HepG2 (cell line): Measurements from ENCODE around the gene MRGPRE. TPM values are rescaled to one million over a fixed set of nuclear protein-coding genes. Genes with fewer than 3 reads are reported as not detected.

Experiments used
- ATAC-seq: fragments of 200-7000 bp; cut with Tn5 transposase; 3 replicates; pipeline ENCODE4 v1.9.1; 2020; ENCODE audit warnings: mild to moderate bottlenecking, moderate library complexity
- BruUV-seq: library from RNA; stranded (reverse); fragments of 400-500 nt; replicated peaks from 2 replicates; lab custom pipeline; 2021; lab: Mats Ljungman, UMichigan
- CTCF ChIA-PET: fragments of 300-600 bp; formaldehyde crosslinking; extraction: SDS; loops from one replicate; lab custom pipeline; 2021; ENCODE audit warnings: low total read pairs, inconsistent platforms, low intra/inter-chr PET ratio; lab: Yijun Ruan, JAX
- POLR2A ChIA-PET: fragments of 350-600 bp; sonication (Branson Sonifier 250); formaldehyde crosslinking; loops from one replicate; lab custom pipeline; 2020; ENCODE audit warnings: antibody characterized with exemption, inconsistent platforms; lab: Yijun Ruan, JAX
- DNase-seq: peaks from one replicate; pipeline ENCODE4 v3.0.0-alpha.2; 2015; ENCODE audit warnings: low spot score
- FAIRE-seq: peaks from 3 replicates; lab custom pipeline; 2011; peaks lifted over from hg19 to GRCh38; lab: Jason Lieb, UNC
- H2AFZ ChIP-seq: one replicate; pipeline ENCODE4 v1.6.1; 2011; ENCODE audit warnings: low read length, inconsistent platforms
- H3K27ac ChIP-seq: fragments of 300-600 bp; 3 replicates; pipeline ENCODE4 v1.8.0; 2011; ENCODE audit warnings: mixed run types, mild to moderate bottlenecking, mixed read lengths, low read length, inconsistent platforms; ENCODE audit not compliant: insufficient read depth; ENCODE audit errors: extremely low read length
- H3K27me3 ChIP-seq, 2 experiments: fragments of 200-600 bp in 1 of 2; 2 replicates in 1 of 2; 3 replicates in 1 of 2; pipeline versions ENCODE4 v1.6.0 to v1.8.0; 2011; ENCODE audit warnings: low read length in 2 of 2, mild to moderate bottlenecking in 2 of 2, moderate library complexity in 2 of 2, inconsistent platforms in 1 of 2; ENCODE audit not compliant: insufficient read depth in 2 of 2, control insufficient read depth in 1 of 2
- H3K36me3 ChIP-seq, 2 experiments: fragments of 200-600 bp in 1 of 2; replicated peaks in 1 of 2; 2 replicates in 1 of 2; 3 replicates in 1 of 2; pipeline versions ENCODE4 v1.5.1 to v1.8.0; 2011; ENCODE audit warnings: low read length in 2 of 2, inconsistent platforms in 1 of 2; ENCODE audit not compliant: insufficient read depth in 2 of 2, control insufficient read depth in 1 of 2
- H3K4me1 ChIP-seq: 2 replicates; pipeline ENCODE4 v1.5.1; 2012; ENCODE audit warnings: low read length, inconsistent platforms; ENCODE audit not compliant: insufficient read depth
- H3K4me2 ChIP-seq: 2 replicates; pipeline ENCODE4 v1.6.0; 2011; ENCODE audit warnings: low read depth, low read length, inconsistent platforms
- H3K4me3 ChIP-seq, 3 experiments: fragments of 200-600 bp in 1 of 3; sonication (generic), shearing (Covaris generic) in 1 of 3; replicated peaks in 1 of 3; 2 replicates each; pipeline ENCODE4 v1.5.1; 2011 to 2016; ENCODE audit warnings: low read length in 3 of 3, inconsistent platforms in 2 of 3, low read depth in 2 of 3, mild to moderate bottlenecking in 2 of 3, control low read depth in 1 of 3, mixed read lengths in 1 of 3; ENCODE audit not compliant: insufficient read depth in 1 of 3
- H3K79me2 ChIP-seq: one replicate; pipeline ENCODE4 v1.6.1; 2011; ENCODE audit warnings: low read length, inconsistent platforms; ENCODE audit not compliant: insufficient read depth
- H3K9ac ChIP-seq: 2 replicates; pipeline ENCODE4 v1.6.0; 2011; ENCODE audit warnings: mild to moderate bottlenecking, low read depth, low read length, inconsistent platforms; ENCODE audit not compliant: insufficient read depth
- H3K9me3 ChIP-seq: 2 replicates; pipeline ENCODE4 v1.5.1; 2012; ENCODE audit warnings: mild to moderate bottlenecking, low read length
- H4K20me1 ChIP-seq: 2 replicates; pipeline ENCODE4 v1.6.0; 2011; ENCODE audit warnings: inconsistent platforms, mild to moderate bottlenecking, low read length, moderate library complexity; ENCODE audit not compliant: insufficient read depth
- CHCHD3 ChIP-seq: sonication (generic); formaldehyde crosslinking; IDR thresholded peaks from 2 replicates; pipeline ENCODE4 v1.8.0; 2022; ENCODE audit warnings: mild to moderate bottlenecking, missing genetic modification reagents, moderate library complexity
- GFI1 ChIP-seq: sonication (generic); formaldehyde crosslinking; IDR thresholded peaks from 2 replicates; pipeline ENCODE4 v1.5.0; 2020; ENCODE audit warnings: missing genetic modification reagents, mild to moderate bottlenecking, borderline replicate concordance
- KDM1A ChIP-seq: IDR thresholded peaks from 2 replicates; pipeline ENCODE4 v1.6.1; 2016; ENCODE audit warnings: missing compliant biosample characterization
- KDM2A ChIP-seq: sonication (generic); formaldehyde crosslinking; IDR thresholded peaks from 2 replicates; pipeline ENCODE4 v1.4.0; 2020; ENCODE audit warnings: low read depth, missing genetic modification reagents, borderline replicate concordance
- SIX1 ChIP-seq: sonication (generic); formaldehyde crosslinking; IDR thresholded peaks from 2 replicates; pipeline ENCODE4 v1.4.0; 2020; ENCODE audit warnings: missing genetic modification reagents, borderline replicate concordance
- SOX6 ChIP-seq, 2 experiments: fragments of 450-650 bp in 1 of 2; sonication (generic) in 1 of 2; formaldehyde crosslinking in 1 of 2; IDR thresholded peaks; 2 replicates each; pipeline versions ENCODE4 v1.4.0 to v1.6.1; 2017 to 2020; ENCODE audit warnings: antibody characterized with exemption in 1 of 2, mild to moderate bottlenecking in 1 of 2, missing genetic modification reagents in 1 of 2
- SP140L ChIP-seq: sonication (generic); formaldehyde crosslinking; IDR thresholded peaks from 2 replicates; pipeline ENCODE4 v1.4.0; 2020; ENCODE audit warnings: missing genetic modification reagents, borderline replicate concordance
- SUZ12 ChIP-seq: fragments of 150-350 bp; IDR thresholded peaks from 2 replicates; pipeline ENCODE4 v1.6.1; 2014; ENCODE audit warnings: low read depth, low read length
- WGBS: methylation state at CpG from one replicate; pipeline ENCODE4 v1.1.6; 2017; ENCODE audit warnings: low lambda C conversion rate; 5-methylcytosine and 5-hydroxymethylcytosine counted together
- in situ Hi-C: cut with HindIII; loops from 2 replicates; pipeline ENCODE4 v1.10.0; 2017; ENCODE audit warnings: low pct_unique_long_range_greater_than_20kb; ENCODE audit not compliant: extremely low pct_ligation_motif_present
- intact Hi-C: fragments of 100-400 bp; cut with micrococcal nuclease; formaldehyde crosslinking; loops from one replicate; pipeline ENCODE4 v1.10.0; 2022; ENCODE audit not compliant: unreplicated experiment
- polyA plus RNA-seq, 8 experiments: library from polyadenylated mRNA; depleted of rRNA in 3 of 8; stranded (reverse) in 7 of 8; unstranded in 1 of 8; fragments of >200 nt; fragmentation: Illumina TruSeq in 4 of 8; extraction: Trizol in 4 of 8; gene quantifications; 2 replicates each; pipeline versions ENCODE4 v1.2.1 to v1.2.3, GENCODE V29; 2011 to 2016; ENCODE audit warnings: low read depth in 4 of 8, missing spikeins in 1 of 8, mixed read lengths in 1 of 8; ENCODE audit not compliant: insufficient read depth in 1 of 8
- total RNA-seq, 5 experiments: library from RNA; depleted of rRNA; stranded (reverse); fragments of >200 nt; fragmentation: Illumina TruSeq; extraction: Trizol; gene quantifications; 2 replicates each; pipeline ENCODE4 v1.2.3, GENCODE V29; 2016; ENCODE audit warnings: low read depth in 1 of 5
- TF ChIP-seq, protein P1 (sequence below): sonication (generic); formaldehyde crosslinking; IDR thresholded peaks from 2 replicates; pipeline ENCODE4 v1.5.1; 2020; ENCODE audit warnings: mild to moderate bottlenecking, missing genetic modification reagents
- TF ChIP-seq, protein P2 (sequence below): sonication (generic); formaldehyde crosslinking; IDR thresholded peaks from 2 replicates; pipeline ENCODE4; 2020; ENCODE audit warnings: missing genetic modification reagents, mild to moderate bottlenecking, borderline replicate concordance

Gene MRGPRE
- total and polyA plus RNA-seq, 2 of the 13 experiments (the other 11 are each of a cell fraction or from before 2014, with no cell fraction given), result not detected

DNA sequence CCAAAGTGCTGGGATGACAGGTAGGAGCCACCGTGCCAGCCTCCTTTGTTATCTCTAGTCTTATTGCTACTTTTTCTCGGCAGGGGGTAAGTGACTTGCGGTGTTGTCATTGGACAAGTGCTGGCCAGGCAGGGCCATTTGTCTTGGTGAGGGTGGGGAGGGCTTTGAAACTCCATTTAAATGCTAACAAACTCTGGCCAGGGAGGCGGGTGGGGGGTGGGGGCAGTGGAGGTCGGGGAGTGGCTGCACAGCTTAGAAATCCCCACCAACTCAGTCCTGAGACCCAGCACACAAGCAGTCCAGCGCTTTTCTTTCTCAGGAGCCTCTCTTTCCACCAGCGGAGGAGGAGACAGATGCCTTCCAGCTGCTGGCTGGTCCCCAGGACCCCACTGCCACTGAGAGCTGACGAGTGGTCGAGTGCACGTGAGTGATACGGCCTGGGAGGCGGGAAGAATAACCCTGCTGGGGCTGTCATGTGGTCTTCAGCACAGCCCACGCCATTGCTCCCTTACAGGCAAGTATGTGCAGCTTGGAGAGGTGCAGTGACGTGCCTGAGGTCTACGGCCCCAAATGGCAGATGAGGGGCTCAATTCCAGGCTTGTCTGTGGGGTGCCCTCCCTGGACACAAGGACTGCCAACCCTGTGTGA lies 42.9 kb downstream of the MRGPRE start:
- ATAC-seq (no peak), DNase-seq (no peak), FAIRE-seq (no peak)
- no peak overlapping the region for H3K9ac ChIP-seq
- intact Hi-C loops, result no loop called here
- H3K36me3 ChIP-seq, result no peaks in the 10 kb centered on the region
- no peak for TF ChIP-seq SOX6 (IDR thresholded peaks at IDR 0.05)
- TF ChIP-seq SOX6 (CRISPR knock-in tag; IDR thresholded peaks at IDR 0.05), result no peak
- TF ChIP-seq, protein P1, sequence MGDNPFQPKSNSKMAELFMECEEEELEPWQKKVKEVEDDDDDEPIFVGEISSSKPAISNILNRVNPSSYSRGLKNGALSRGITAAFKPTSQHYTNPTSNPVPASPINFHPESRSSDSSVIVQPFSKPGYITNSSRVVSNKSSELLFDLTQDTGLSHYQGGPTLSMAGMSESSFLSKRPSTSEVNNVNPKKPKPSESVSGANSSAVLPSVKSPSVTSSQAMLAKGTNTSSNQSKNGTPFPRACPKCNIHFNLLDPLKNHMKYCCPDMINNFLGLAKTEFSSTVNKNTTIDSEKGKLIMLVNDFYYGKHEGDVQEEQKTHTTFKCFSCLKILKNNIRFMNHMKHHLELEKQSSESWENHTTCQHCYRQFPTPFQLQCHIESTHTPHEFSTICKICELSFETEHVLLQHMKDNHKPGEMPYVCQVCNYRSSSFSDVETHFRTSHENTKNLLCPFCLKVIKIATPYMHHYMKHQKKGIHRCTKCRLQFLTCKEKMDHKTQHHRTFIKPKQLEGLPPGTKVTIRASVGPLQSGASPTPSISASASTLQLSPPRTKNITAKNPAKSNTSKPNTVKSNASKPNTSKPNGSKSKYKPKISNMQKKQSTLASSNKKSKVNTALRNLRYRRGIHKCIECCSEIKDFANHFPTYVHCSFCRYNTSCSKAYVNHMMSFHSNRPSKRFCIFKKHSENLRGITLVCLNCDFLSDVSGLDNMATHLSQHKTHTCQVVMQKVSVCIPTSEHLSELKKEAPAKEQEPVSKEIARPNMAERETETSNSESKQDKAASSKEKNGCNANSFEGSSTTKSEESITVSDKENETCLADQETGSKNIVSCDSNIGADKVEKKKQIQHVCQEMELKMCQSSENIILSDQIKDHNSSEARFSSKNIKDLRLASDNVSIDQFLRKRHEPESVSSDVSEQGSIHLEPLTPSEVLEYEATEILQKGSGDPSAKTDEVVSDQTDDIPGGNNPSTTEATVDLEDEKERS (CRISPR knock-in tag), result no peak
- TF ChIP-seq, protein P2, sequence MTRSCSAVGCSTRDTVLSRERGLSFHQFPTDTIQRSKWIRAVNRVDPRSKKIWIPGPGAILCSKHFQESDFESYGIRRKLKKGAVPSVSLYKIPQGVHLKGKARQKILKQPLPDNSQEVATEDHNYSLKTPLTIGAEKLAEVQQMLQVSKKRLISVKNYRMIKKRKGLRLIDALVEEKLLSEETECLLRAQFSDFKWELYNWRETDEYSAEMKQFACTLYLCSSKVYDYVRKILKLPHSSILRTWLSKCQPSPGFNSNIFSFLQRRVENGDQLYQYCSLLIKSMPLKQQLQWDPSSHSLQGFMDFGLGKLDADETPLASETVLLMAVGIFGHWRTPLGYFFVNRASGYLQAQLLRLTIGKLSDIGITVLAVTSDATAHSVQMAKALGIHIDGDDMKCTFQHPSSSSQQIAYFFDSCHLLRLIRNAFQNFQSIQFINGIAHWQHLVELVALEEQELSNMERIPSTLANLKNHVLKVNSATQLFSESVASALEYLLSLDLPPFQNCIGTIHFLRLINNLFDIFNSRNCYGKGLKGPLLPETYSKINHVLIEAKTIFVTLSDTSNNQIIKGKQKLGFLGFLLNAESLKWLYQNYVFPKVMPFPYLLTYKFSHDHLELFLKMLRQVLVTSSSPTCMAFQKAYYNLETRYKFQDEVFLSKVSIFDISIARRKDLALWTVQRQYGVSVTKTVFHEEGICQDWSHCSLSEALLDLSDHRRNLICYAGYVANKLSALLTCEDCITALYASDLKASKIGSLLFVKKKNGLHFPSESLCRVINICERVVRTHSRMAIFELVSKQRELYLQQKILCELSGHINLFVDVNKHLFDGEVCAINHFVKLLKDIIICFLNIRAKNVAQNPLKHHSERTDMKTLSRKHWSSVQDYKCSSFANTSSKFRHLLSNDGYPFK (CRISPR knock-in tag), result no peak
- no peak for TF ChIP-seq SIX1 (CRISPR knock-in tag)
- no peak for TF ChIP-seq CHCHD3
- TF ChIP-seq GFI1 (CRISPR knock-in tag), result no peak
- no peak for TF ChIP-seq KDM2A (CRISPR knock-in tag)
- TF ChIP-seq SUZ12, result no peak
- TF ChIP-seq SP140L, result no peak
- TF ChIP-seq KDM1A, result no peak
- H3K4me3 ChIP-seq, result no peak overlapping the region
- H3K27me3 ChIP-seq, result peaks cover 9 to 62% of the 10 kb centered on the region in 2 experiments
- ChIA-PET POLR2A (no interaction called here), CTCF (no interaction called here)
- 4% methylated on average over 4 of the region's 15 CpGs for WGBS
- no peaks in the 10 kb centered on the region for H4K20me1 ChIP-seq
- no peak overlapping the region for H2AFZ ChIP-seq
- no peak overlapping the region for H3K4me2 ChIP-seq
- in situ Hi-C loops, result no loop called here
- H3K9me3 ChIP-seq, result no peaks in the 10 kb centered on the region
- H3K79me2 ChIP-seq, result no peaks in the 10 kb centered on the region
- no peak overlapping the region for H3K27ac ChIP-seq
- H3K4me1 ChIP-seq, result no peaks in the 10 kb centered on the region
- no TSS peak for BruUV-seq
